ENCODE data around the gene AGT.

GRCh38 chr1:230658691-230659090, 55.2 kb downstream of the AGT start:
- TF ChIP-seq EP300 (IDR thresholded peaks at IDR 0.05), result no peak
- TF ChIP-seq POLR2AphosphoS5 (IDR thresholded peaks at IDR 0.05), result no peak
- no peak for TF ChIP-seq CTCF (IDR thresholded peaks at IDR 0.05)
- no peak for TF ChIP-seq POLR2A (IDR thresholded peaks at IDR 0.05)

Measured in gastroesophageal sphincter (tissue), 3 donors.